GM12864 (cell line): Measurements from ENCODE around the gene MEAK7.

ENCODE experiments used
- DNase-seq: peaks from one replicate; pipeline ENCODE4 v3.0.0-alpha.2; 2011; ENCODE audit warnings: low read depth
- H3K4me3 ChIP-seq: 2 replicates; pipeline ENCODE4 v1.5.1; 2011; ENCODE audit warnings: mild to moderate bottlenecking, low read depth, low read length, control low read depth
- TF ChIP-seq, protein P1 (sequence below): IDR thresholded peaks from 2 replicates; pipeline ENCODE4 v1.5.1; 2011; ENCODE audit warnings: low read depth, mild to moderate bottlenecking, moderate library complexity, low read length, control low read depth, inconsistent platforms; ENCODE audit errors: missing control alignments

Gene MEAK7

DNA sequence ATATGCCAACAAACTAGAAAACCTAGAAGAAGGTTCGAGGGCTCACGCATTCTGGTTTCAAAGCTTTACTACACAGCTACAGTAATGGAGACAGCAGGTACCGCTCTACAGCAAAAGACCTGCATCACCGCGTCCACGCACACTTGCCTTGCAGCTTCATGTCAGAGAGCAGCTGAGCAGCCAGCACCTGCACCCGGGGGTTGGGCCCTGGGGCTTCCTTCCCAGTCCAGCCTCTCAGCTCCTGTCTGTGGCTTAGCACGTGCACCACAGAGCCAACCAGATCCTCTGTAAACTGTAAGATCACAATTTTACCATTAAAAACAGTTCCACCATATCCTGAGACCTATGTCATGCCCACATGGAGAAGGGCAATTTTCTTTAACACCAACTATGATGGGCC is 15.3 kb downstream of the MEAK7 start:
- no peak for DNase-seq
- TF ChIP-seq, protein P1, sequence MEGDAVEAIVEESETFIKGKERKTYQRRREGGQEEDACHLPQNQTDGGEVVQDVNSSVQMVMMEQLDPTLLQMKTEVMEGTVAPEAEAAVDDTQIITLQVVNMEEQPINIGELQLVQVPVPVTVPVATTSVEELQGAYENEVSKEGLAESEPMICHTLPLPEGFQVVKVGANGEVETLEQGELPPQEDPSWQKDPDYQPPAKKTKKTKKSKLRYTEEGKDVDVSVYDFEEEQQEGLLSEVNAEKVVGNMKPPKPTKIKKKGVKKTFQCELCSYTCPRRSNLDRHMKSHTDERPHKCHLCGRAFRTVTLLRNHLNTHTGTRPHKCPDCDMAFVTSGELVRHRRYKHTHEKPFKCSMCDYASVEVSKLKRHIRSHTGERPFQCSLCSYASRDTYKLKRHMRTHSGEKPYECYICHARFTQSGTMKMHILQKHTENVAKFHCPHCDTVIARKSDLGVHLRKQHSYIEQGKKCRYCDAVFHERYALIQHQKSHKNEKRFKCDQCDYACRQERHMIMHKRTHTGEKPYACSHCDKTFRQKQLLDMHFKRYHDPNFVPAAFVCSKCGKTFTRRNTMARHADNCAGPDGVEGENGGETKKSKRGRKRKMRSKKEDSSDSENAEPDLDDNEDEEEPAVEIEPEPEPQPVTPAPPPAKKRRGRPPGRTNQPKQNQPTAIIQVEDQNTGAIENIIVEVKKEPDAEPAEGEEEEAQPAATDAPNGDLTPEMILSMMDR: no peak
- H3K4me3 ChIP-seq: no peak overlapping the region

DNA sequence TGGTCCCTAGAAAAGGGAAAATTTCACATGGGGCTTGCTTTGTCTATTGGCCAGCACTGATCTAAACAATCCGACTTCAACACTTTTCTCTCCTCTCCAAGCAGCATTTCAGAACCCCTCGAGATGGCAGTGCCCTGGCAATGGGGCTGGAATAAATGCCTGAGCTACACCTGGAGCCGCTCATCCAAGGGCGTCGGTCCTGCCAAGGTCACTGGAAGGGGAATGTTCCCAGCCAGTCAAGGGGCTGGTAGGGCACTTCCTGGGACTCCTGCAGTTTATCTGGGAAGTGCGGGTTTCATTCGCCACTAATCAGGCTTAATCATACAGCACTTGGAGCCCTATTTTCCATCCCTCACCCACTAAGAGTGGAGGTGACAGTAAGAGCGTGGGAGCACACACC is 17.1 kb downstream of the MEAK7 start:
- DNase-seq: no peak
- H3K4me3 ChIP-seq: no peak overlapping the region
- TF ChIP-seq, protein P1: no peak

DNA sequence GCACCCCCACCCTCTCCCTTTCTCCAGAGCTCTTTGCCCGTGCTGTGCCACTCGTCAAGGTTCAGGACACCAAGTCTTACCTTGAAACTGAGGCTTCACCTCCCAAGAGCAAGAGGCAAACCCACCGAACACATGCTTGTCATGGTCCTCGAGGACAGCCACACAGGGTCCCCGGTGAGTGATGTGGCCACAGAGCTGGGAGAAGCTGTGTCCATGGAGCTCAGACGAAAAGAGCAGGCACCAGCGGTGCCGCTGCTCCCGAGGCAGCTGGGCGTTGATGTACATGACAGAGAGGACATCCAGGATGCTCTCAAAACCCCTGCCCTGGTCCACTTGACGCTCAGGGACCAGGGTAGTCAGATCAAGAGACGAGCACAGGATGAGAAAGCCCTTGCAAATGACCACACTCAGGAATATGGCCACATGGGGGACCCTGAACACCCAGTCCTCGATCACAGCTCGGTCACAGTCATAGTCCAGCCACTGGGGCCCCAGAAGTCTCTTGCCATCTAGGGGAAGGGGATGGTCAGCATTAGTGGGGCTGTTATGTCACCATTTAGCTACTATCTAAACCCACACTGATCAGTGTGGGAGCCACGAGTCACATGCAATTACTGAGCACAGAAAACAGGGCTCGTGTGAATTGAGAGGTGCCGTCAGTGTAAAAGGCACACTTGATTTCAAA is 17.8 kb downstream of the MEAK7 start:
- TF ChIP-seq, protein P1: no peak
- H3K4me3 ChIP-seq: no peak overlapping the region
- no peak for DNase-seq

- TF ChIP-seq, protein P1: no peak
- DNase-seq: no peak
- no peak overlapping the region for H3K4me3 ChIP-seq
Observed at GRCh38 chr16:84486126-84486525, 18.3 kb downstream of the MEAK7 start.

GRCh38 chr16:84485255-84486010 is 19.0 kb downstream of the MEAK7 start:
- TF ChIP-seq, protein P1: no peak
- DNase-seq: no peak
- H3K4me3 ChIP-seq: no peak overlapping the region

DNA sequence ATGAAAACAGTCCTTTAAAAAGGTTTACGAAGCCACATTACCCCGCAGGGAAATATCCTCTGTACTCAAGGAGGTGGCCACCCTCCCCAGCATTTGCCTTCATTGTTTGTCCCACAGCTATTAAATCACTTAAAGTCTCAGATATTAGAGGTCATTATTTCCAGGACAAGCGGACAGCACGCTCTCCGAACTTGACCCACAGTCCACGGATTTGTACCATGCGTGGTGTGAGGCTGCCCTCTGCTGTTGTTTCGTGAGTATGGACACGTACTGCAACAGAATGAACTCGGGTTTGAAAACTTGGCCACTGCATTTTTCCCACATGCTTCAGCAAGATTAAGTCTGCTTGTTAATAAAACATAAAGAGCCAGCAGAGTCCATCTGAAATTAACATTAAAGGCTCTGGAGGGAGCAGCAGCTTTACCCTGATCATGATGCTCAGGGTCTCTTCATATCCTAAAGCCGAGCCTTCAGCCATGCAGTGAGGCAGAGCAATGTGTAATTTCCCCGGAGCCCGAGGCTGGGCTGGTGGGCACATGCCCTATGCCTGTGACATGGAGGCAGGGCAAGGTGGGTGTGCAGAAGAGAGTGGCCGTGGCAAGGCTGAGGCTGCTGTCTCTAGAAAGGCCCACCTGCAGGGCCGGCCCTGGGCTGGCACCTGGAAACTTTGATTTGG is 19.7 kb downstream of the MEAK7 start:
- TF ChIP-seq, protein P1: peak; percentile 65
- DNase-seq: no peak
- no peak overlapping the region for H3K4me3 ChIP-seq
